HEK293 (cell line): ENCODE results near the gene APOL5.

Experiments
- CTCF ChIA-PET: fragments of 350-600 bp; formaldehyde crosslinking; extraction: SDS; loops from one replicate; lab custom pipeline; 2021; ENCODE audit warnings: antibody characterized with exemption; lab: Yijun Ruan, JAX
- POLR2A ChIA-PET: fragments of 300-600 bp; formaldehyde crosslinking; extraction: SDS; loops from one replicate; lab custom pipeline; 2020; ENCODE audit warnings: antibody characterized with exemption, inconsistent platforms; lab: Yijun Ruan, JAX
- H3K27ac ChIP-seq: fragments of 200-500 bp; sonication (Bioruptor generic); 2 replicates; pipeline ENCODE4 v1.5.1; 2014; ENCODE audit warnings: low read depth, low read length, control low read depth, inconsistent platforms; ENCODE audit errors: extremely low read depth
- H3K36me3 ChIP-seq, 2 experiments: fragments of 200-500 bp in 1 of 2; sonication (Bioruptor generic) in 1 of 2; 1 replicate in 1 of 2; 2 replicates in 1 of 2; pipeline ENCODE4 v1.5.1; 2014 to 2017; ENCODE audit warnings: inconsistent platforms in 2 of 2, low read length in 2 of 2; ENCODE audit not compliant: control insufficient read depth in 2 of 2, insufficient read depth in 1 of 2
- H3K4me1 ChIP-seq: fragments of 200-500 bp; sonication (Bioruptor generic); 2 replicates; pipeline ENCODE4 v1.5.1; 2014; ENCODE audit warnings: mild to moderate bottlenecking, low read length, inconsistent platforms; ENCODE audit not compliant: control insufficient read depth, insufficient read depth
- H3K4me3 ChIP-seq: 2 replicates; pipeline ENCODE4 v1.5.1; 2011; ENCODE audit warnings: low read depth, mild to moderate bottlenecking, control low read depth, low read length, moderate library complexity
- H3K9me3 ChIP-seq: fragments of 200-500 bp; sonication (Bioruptor generic); 2 replicates; pipeline ENCODE4 v1.5.1; 2014; ENCODE audit warnings: low read depth, low read length, inconsistent platforms; ENCODE audit not compliant: control insufficient read depth, insufficient read depth
- BCL11B ChIP-seq: fragments of 450-650 bp; formaldehyde crosslinking; IDR thresholded peaks from 2 replicates; pipeline ENCODE4 v1.5.1; 2016; ENCODE audit warnings: low read depth, missing biosample characterization, missing genetic modification characterization
- ZBTB1 ChIP-seq: fragments of 450-650 bp; formaldehyde crosslinking; IDR thresholded peaks from 2 replicates; pipeline ENCODE4 v1.5.1; 2016; ENCODE audit warnings: missing biosample characterization, missing genetic modification characterization
- ZBTB10 ChIP-seq: fragments of 450-650 bp; formaldehyde crosslinking; IDR thresholded peaks from 2 replicates; pipeline ENCODE4 v1.5.1; 2016; ENCODE audit warnings: missing biosample characterization, missing genetic modification characterization
- ZBTB44 ChIP-seq: fragments of 450-650 bp; IDR thresholded peaks from 2 replicates; pipeline ENCODE4 v1.5.1; 2018; ENCODE audit warnings: missing biosample characterization, mild to moderate bottlenecking, missing genetic modification characterization
- ZIC2 ChIP-seq: fragments of 450-650 bp; formaldehyde crosslinking; IDR thresholded peaks from 2 replicates; pipeline ENCODE4 v1.5.1; 2016; ENCODE audit warnings: missing biosample characterization, missing genetic modification characterization
- ZNF280D ChIP-seq: fragments of 450-650 bp; formaldehyde crosslinking; IDR thresholded peaks from 2 replicates; pipeline ENCODE4 v1.5.1; 2016; ENCODE audit warnings: missing biosample characterization, missing genetic modification characterization
- ZNF510 ChIP-seq: fragments of 450-650 bp; formaldehyde crosslinking; IDR thresholded peaks from 2 replicates; pipeline ENCODE4 v1.5.1; 2018; ENCODE audit warnings: mild to moderate bottlenecking, missing genetic modification characterization, missing biosample characterization; ENCODE audit not compliant: insufficient replicate concordance
- ZNF529 ChIP-seq: fragments of 450-650 bp; formaldehyde crosslinking; IDR thresholded peaks from 2 replicates; pipeline ENCODE4 v1.5.1; 2017; ENCODE audit warnings: missing genetic modification characterization, missing biosample characterization; ENCODE audit not compliant: insufficient replicate concordance
- ZNF585B ChIP-seq: fragments of 450-650 bp; formaldehyde crosslinking; IDR thresholded peaks from 2 replicates; pipeline ENCODE4 v1.5.1; 2016; ENCODE audit warnings: missing biosample characterization, missing genetic modification characterization
- ZNF692 ChIP-seq: fragments of 450-650 bp; formaldehyde crosslinking; IDR thresholded peaks from 2 replicates; pipeline ENCODE4 v1.5.1; 2016; ENCODE audit warnings: missing biosample characterization, missing genetic modification characterization
- ZNF792 ChIP-seq: fragments of 450-650 bp; formaldehyde crosslinking; IDR thresholded peaks from 2 replicates; pipeline ENCODE4 v1.5.1; 2016; ENCODE audit warnings: missing biosample characterization, missing genetic modification characterization
- TF ChIP-seq, protein P1 (sequence below): fragments of 450-650 bp; formaldehyde crosslinking; IDR thresholded peaks from 2 replicates; pipeline ENCODE4 v1.5.1; 2016; ENCODE audit warnings: missing biosample characterization, missing genetic modification characterization

Gene APOL5

GRCh38 chr22:35746248-35746647 lies 28.6 kb downstream of the APOL5 start:
- TF ChIP-seq ZBTB44 (tag by site-specific recombination) = 0 out of 2 replicates have a peak, but pooled peaks have one; percentile 52
- TF ChIP-seq ZBTB1 (tag by site-specific recombination) = no peak
- ChIA-PET POLR2A (interaction anchor here (0.5 kb wide), 1 partner anchor 226 kb away, joined by 4 read pairs; no protein-coding TSS in a partner anchor), CTCF (no interaction called here)
- H3K9me3 ChIP-seq = no peaks in the 10 kb centered on the region
- peaks cover 7 to 17% of the 10 kb centered on the region in 2 experiments; a peak in 2 of 3 replicates for H3K36me3 ChIP-seq
- H3K4me3 ChIP-seq = no peak overlapping the region
- H3K4me1 ChIP-seq = peaks cover 13% of the 10 kb centered on the region
- no peak overlapping the region for H3K27ac ChIP-seq

GRCh38 chr22:35746946-35747703 lies 29.5 kb downstream of the APOL5 start:
- TF ChIP-seq ZIC2 (no peak), ZNF585B (tag by site-specific recombination) (no peak), BCL11B (no peak), ZNF529 (tag by site-specific recombination) (no peak), ZBTB10 (tag by site-specific recombination) (no peak), ZNF280D (tag by site-specific recombination) (no peak), ZNF792 (no peak), ZNF692 (no peak), ZNF510 (tag by site-specific recombination) (no peak)
- TF ChIP-seq, protein P1, sequence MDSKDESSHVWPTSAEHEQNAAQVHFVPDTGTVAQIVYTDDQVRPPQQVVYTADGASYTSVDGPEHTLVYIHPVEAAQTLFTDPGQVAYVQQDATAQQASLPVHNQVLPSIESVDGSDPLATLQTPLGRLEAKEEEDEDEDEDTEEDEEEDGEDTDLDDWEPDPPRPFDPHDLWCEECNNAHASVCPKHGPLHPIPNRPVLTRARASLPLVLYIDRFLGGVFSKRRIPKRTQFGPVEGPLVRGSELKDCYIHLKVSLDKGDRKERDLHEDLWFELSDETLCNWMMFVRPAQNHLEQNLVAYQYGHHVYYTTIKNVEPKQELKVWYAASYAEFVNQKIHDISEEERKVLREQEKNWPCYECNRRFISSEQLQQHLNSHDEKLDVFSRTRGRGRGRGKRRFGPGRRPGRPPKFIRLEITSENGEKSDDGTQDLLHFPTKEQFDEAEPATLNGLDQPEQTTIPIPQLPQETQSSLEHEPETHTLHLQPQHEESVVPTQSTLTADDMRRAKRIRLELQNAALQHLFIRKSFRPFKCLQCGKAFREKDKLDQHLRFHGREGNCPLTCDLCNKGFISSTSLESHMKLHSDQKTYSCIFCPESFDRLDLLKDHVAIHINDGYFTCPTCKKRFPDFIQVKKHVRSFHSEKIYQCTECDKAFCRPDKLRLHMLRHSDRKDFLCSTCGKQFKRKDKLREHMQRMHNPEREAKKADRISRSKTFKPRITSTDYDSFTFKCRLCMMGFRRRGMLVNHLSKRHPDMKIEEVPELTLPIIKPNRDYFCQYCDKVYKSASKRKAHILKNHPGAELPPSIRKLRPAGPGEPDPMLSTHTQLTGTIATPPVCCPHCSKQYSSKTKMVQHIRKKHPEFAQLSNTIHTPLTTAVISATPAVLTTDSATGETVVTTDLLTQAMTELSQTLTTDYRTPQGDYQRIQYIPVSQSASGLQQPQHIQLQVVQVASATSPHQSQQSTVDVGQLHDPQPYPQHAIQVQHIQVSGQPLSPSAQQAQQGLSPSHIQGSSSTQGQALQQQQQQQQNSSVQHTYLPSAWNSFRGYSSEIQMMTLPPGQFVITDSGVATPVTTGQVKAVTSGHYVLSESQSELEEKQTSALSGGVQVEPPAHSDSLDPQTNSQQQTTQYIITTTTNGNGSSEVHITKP (tag by site-specific recombination) = no peak
- H3K4me3 ChIP-seq = no peak overlapping the region
- peaks cover 7 to 17% of the 10 kb centered on the region in 2 experiments; a peak in 2 of 3 replicates for H3K36me3 ChIP-seq
- H3K9me3 ChIP-seq = no peaks in the 10 kb centered on the region
- H3K27ac ChIP-seq = no peak overlapping the region
- peaks cover 13% of the 10 kb centered on the region for H3K4me1 ChIP-seq
- CTCF ChIA-PET = interaction anchor here (0.8 kb wide), 1 partner anchor 175 kb away, joined by 3 read pairs; no protein-coding TSS in a partner anchor
- POLR2A ChIA-PET = no interaction called here
